Muscle of leg (tissue), 11 donors: ENCODE measurements around the gene BRSK2. TPM values are rescaled to one million over a fixed set of nuclear protein-coding genes. Genes with fewer than 3 reads are reported as not detected.
A peak's percentile ranks its signal among the peaks of the same experiment; 100 is the strongest.

Experiments used
- DNase-seq: peaks from one replicate; pipeline ENCODE4 v3.0.0; 2013
- H3K27ac ChIP-seq: one replicate; pipeline ENCODE4 v1.5.1; 2013; ENCODE audit warnings: mild to moderate bottlenecking, low read length, control low read depth
- H3K27me3 ChIP-seq: one replicate; pipeline ENCODE4 v1.6.1; 2013; ENCODE audit warnings: low read length; ENCODE audit not compliant: control insufficient read depth, insufficient read depth
- H3K36me3 ChIP-seq: one replicate; pipeline ENCODE4 v1.6.1; 2013; ENCODE audit warnings: low read length; ENCODE audit not compliant: control insufficient read depth, insufficient read depth
- H3K4me1 ChIP-seq: one replicate; pipeline ENCODE4 v1.6.1; 2013; ENCODE audit warnings: low read length; ENCODE audit not compliant: control insufficient read depth, insufficient read depth
- H3K4me3 ChIP-seq: one replicate; pipeline ENCODE4 v1.5.1; 2013; ENCODE audit warnings: low read length, control low read depth
- H3K9me3 ChIP-seq: replicated peaks from 2 replicates; pipeline ENCODE4 v1.6.1; 2013; ENCODE audit warnings: low read depth, low read length; ENCODE audit not compliant: control insufficient read depth
- WGBS: methylation state at CpG from one replicate; pipeline ENCODE4 v1.1.5; 2013; ENCODE audit warnings: missing lambda C conversion rate; ENCODE audit not compliant: insufficient coverage; 5-methylcytosine and 5-hydroxymethylcytosine counted together
- polyA plus RNA-seq, 8 donors: library from polyadenylated mRNA; unstranded; fragments of 120-200 nt; gene quantifications; one replicate each; pipeline versions ENCODE4 v1.2.1 to v1.2.3, GENCODE V29; 2013; ENCODE audit warnings: inconsistent platforms in 1 of 8, low replicate concordance in 1 of 8; ENCODE audit not compliant: insufficient read length in 8 of 8, insufficient read depth in 1 of 8
- total RNA-seq: library from RNA; stranded (reverse); fragments of 120-200 nt; gene quantifications from one replicate; pipeline ENCODE4 v1.2.4, GENCODE V29; 2013

The BRSK2 gene
- total and polyA plus RNA-seq, 9 donors = 0.44 to 2.3 (median 1.2) TPM

- H3K4me1 ChIP-seq = no peaks in the 10 kb centered on the region
- peaks cover 15% of the 10 kb centered on the region for H3K27me3 ChIP-seq
- DNase-seq = no peak
- no peaks in the 10 kb centered on the region for H3K36me3 ChIP-seq
- WGBS = 89% methylated on average over 22 of the region's 25 CpGs
- no peak overlapping the region for H3K4me3 ChIP-seq
- no peak overlapping the region for H3K27ac ChIP-seq
- no peaks in the 10 kb centered on the region for H3K9me3 ChIP-seq
Measured at GRCh38 chr11:1375161-1375954, 14.4 kb upstream of the BRSK2 start.

GRCh38 chr11:1375955-1376258 is 13.8 kb upstream of the BRSK2 start:
- no peak for DNase-seq
- H3K27me3 ChIP-seq = peaks cover 18% of the 10 kb centered on the region
- no peak overlapping the region for H3K4me3 ChIP-seq
- 77% methylated on average over 17 of the region's 17 CpGs for WGBS
- H3K27ac ChIP-seq = no peak overlapping the region
- H3K4me1 ChIP-seq = no peaks in the 10 kb centered on the region
- H3K9me3 ChIP-seq = no peaks in the 10 kb centered on the region
- no peaks in the 10 kb centered on the region for H3K36me3 ChIP-seq

- Histone ChIP-seq H3K4me3 (no peak overlapping the region), H3K4me1 (no peaks in the 10 kb centered on the region), H3K36me3 (no peaks in the 10 kb centered on the region), H3K9me3 (no peaks in the 10 kb centered on the region), H3K27ac (no peak overlapping the region), H3K27me3 (peaks cover 24% of the 10 kb centered on the region)
- 73% methylated on average over 12 of the region's 14 CpGs for WGBS
- no peak for DNase-seq
Measured at GRCh38 chr11:1377231-1377780, 12.4 kb upstream of the BRSK2 start.

DNA sequence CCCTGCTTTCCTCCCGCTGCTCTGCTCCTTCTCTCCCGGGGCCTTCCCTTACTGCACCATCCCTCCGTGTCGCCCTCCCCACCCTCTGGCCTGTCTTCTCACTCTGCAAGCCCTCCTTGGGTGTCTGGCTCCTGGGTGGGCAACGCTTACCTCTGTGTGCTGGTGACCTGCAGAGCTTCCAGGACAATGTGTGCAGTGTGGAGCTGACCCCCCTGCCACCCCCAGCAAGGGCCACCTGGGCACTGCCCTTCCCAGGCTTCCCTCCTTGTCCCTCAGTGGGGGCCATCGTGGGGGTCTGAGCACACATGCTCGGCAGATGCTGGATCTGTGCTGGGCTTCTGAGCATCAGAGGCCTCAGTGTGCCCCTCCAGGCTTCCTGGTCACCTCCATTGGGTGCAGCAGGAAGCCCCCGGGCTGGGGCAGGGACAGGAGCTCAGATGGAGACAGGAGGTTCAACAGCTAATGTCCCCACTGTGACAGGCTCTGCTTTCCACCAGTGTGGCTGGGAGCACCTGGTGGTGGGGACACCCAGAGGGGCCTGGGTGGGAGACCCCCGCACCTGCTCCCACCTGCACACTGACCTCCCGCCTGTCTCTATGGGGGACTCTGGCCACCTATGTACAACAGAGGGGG is 7.8 kb upstream of the BRSK2 start:
- no peak for DNase-seq
- no peaks in the 10 kb centered on the region for H3K36me3 ChIP-seq
- no peak overlapping the region for H3K27ac ChIP-seq
- H3K4me1 ChIP-seq = peaks cover 9% of the 10 kb centered on the region
- 62% methylated on average over 10 of the region's 10 CpGs for WGBS
- no peak overlapping the region for H3K4me3 ChIP-seq
- peaks cover 28% of the 10 kb centered on the region for H3K27me3 ChIP-seq
- H3K9me3 ChIP-seq = no peaks in the 10 kb centered on the region

GRCh38 chr11:1382429-1382828 is 7.3 kb upstream of the BRSK2 start:
- Histone ChIP-seq H3K36me3 (no peaks in the 10 kb centered on the region), H3K27me3 (peaks cover 30% of the 10 kb centered on the region), H3K9me3 (no peaks in the 10 kb centered on the region), H3K27ac (no peak overlapping the region), H3K4me1 (peaks cover 9% of the 10 kb centered on the region), H3K4me3 (no peak overlapping the region)
- WGBS = 71% methylated on average over 17 of the region's 23 CpGs
- DNase-seq = no peak

DNA sequence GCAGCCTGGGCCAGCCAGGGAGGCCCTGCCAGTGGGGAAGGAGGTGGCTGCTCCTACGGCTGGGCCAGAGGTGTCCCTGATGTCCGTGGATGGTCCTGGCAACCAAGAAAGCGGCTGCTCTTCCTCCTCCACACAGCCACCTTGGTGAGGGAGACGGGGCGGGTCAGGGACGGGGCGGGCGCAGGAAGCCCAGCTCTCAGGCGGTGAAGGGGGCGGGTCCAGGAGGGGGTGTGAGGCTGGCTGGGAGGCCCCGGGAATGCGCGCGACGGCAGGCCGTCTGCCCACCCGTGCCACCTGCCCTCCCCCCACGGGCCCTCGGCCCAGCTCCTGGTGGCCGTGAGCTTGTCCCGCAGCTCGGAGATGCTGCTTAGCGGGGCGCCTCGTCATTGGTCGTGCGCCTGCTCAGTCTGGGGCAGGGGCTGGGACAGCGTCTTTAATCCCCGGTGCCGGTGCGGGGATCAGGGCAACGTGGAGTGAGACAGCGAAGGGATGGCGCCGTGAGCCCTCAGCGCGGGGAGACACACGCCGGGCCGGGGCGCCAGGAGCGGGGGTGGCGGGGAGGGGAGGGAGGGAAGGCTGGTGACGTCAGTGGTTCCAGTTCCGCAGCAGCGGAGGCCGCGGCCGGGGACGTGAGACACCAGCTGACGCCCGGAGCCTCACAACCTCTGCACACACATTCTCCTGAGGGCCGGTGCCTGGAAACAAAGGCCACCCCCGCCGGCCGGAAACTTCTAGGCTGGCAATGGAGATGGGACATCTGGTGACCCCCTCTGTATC is 6.7 kb upstream of the BRSK2 start:
- peak overlapping the region; percentile 13 for H3K27ac ChIP-seq

GRCh38 chr11:1384199-1384970 is 5.3 kb upstream of the BRSK2 start:
- peaks cover 19% of the 10 kb centered on the region for H3K4me1 ChIP-seq
- H3K27ac ChIP-seq = no peak overlapping the region
- no peak overlapping the region for H3K4me3 ChIP-seq
- WGBS = 82% methylated on average over 16 of the region's 21 CpGs
- H3K9me3 ChIP-seq = no peaks in the 10 kb centered on the region
- DNase-seq = no peak
- H3K27me3 ChIP-seq = peaks cover 48% of the 10 kb centered on the region
- H3K36me3 ChIP-seq = no peaks in the 10 kb centered on the region

More for the DNA sequence above, 6.7 kb upstream of the BRSK2 start:
- Histone ChIP-seq H3K4me3 (peak overlapping the region; percentile 50), H3K27me3 (peaks cover 35% of the 10 kb centered on the region), H3K9me3 (no peaks in the 10 kb centered on the region), H3K36me3 (no peaks in the 10 kb centered on the region), H3K4me1 (peaks cover 9% of the 10 kb centered on the region)
- peak; percentile 89 for DNase-seq
- WGBS = under 1% methylated on average over 34 of the region's 56 CpGs

DNA sequence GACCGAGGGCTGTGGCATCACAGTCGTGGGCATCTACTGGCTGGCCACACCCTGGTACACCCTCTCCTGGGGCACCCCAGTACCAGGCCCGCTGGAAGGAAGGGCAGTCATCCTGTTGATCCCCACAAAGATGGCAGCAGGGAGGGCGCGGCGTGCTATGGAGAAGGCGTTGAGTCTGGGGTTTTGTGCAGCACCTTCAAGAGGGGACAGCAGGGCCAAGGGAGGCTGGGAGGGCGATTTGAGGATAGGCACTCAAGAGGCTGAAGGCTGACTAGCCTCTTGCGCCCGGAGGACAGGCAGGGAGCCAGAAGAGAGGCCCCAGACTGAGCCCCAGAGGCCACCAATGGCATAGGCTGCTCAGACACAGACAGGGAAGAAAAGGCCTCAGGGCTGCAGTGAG is 2.2 kb upstream of the BRSK2 start:
- H3K27ac ChIP-seq = no peak overlapping the region
- H3K36me3 ChIP-seq = no peaks in the 10 kb centered on the region
- no peak overlapping the region for H3K4me3 ChIP-seq
- peaks cover 25% of the 10 kb centered on the region for H3K4me1 ChIP-seq
- no peak for DNase-seq
- H3K9me3 ChIP-seq = no peaks in the 10 kb centered on the region
- peaks cover 55% of the 10 kb centered on the region for H3K27me3 ChIP-seq
- WGBS = 94% methylated on average over 10 of the region's 10 CpGs

DNA sequence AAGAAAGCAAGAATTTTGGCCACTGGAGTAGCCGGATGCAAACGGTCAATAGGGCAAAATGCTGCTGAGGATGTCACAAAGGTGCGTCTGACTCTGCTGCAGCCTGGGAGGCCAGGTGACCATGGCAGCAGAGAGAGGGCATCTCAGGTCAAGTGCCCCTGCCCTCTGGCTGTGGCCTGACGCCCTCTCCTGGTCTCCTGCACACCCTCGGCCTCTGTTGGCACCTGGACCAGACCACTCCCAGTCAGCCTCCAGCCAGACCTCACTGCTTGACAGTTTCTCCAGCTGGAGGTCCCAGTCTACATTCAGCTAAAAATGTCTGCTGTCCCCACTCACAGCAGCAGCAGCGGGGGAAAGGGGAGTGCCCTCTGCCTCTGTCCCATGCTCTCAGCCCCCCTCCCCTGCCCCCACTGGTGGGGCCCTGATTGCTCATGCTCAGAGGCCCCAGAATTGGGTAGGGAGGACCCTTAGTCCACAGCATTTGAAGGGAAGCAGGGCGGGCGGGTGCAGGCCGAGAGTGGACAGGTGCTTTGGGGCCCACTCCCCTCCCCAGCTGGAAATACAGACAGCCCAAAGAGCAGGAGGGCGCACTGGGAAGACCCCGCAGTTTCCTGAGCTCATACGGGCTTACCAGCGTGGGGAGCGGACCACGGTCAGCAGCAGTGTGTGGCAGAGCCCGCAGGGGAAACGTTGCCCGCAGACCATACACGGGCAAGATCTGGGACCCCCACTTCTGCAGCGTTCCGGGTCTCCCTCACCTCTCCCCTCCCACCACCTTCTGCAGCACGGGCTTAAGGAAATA is 1.6 kb upstream of the BRSK2 start:
- no peaks in the 10 kb centered on the region for H3K36me3 ChIP-seq
- H3K27me3 ChIP-seq = peaks cover 56% of the 10 kb centered on the region
- H3K9me3 ChIP-seq = no peaks in the 10 kb centered on the region
- H3K4me3 ChIP-seq = no peak overlapping the region
- 34% methylated on average over 18 of the region's 22 CpGs for WGBS
- DNase-seq = no peak
- peaks cover 20% of the 10 kb centered on the region for H3K4me1 ChIP-seq
- no peak overlapping the region for H3K27ac ChIP-seq
